Measurements from ENCODE around the gene SLC5A10.
"Not testable (repeated sequence)": the region's sequence is repeated elsewhere in the genome, so short reads cannot be mapped to it uniquely, and the experiment has no call there.

The SLC5A10 gene

DNA sequence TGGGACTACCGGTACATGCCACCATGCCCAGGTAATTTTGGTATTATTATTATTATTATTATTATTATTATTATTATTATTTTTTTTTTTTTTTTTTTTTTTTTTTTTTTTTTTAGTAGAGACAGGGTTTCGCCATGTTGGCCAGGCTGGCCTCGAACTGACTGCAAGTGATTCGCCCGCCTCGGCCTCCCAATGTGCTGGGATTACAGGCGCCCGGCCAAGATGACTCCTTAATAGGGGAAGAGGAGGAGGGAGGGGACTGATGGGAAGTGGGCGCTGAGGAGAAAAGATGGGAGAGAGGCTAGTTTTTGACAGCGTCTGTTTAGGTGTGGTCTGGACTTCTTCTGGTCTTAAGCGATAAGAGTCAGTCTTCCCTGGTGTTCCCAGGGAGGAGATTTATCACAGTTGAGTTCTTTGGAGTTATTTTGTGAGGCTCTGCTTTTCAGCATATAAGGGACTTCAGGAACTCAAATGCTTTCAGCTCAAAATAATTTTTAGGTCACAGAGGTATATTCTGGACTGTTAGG, 34.4 kb upstream of the SLC5A10 start:
- H3K4me3 ChIP-seq (ENCODE audit: low read length), result no peak overlapping the region
- TF ChIP-seq CTCF (IDR thresholded peaks at IDR 0.05; ENCODE audit: insufficient read depth, low read depth, low read length, missing control alignments), result no peak
- DNase-seq (ENCODE audit: low read depth), result no peak

- TF ChIP-seq CTCF (IDR thresholded peaks at IDR 0.05; ENCODE audit: insufficient read depth, low read depth, low read length, missing control alignments), result no peak
- no peak overlapping the region for H3K4me3 ChIP-seq (ENCODE audit: low read length)
- no peak for DNase-seq (ENCODE audit: low read depth)
Measured at GRCh38 chr17:18919963-18920362, 32.0 kb upstream of the SLC5A10 start.

GRCh38 chr17:18920911-18921441, 31.0 kb upstream of the SLC5A10 start:
- TF ChIP-seq CTCF (IDR thresholded peaks at IDR 0.05; ENCODE audit: insufficient read depth, low read depth, low read length, missing control alignments), result no peak
- peak; percentile 53 for DNase-seq (ENCODE audit: low read depth)
- no peak overlapping the region for H3K4me3 ChIP-seq (ENCODE audit: low read length)

DNA sequence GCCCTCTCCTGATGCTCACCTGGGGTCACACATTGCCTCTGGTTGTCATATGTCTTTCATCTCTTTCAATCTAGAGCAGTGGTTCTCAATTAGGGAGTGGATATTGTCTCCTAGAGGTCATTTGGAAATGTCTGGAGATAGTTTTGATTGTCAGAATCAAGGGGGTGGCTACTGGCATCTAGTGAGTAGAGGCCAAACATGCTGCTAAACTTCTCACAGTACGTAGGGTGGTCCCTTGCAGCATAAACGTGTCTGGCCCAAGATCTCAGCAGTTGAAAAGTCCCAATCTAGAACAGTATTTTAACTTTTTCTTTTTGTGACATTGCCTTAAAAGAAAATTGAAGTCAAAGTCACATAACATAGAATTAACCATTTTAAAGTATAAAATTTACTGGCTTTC, 30.5 kb upstream of the SLC5A10 start:
- H3K4me3 ChIP-seq (ENCODE audit: low read length), result no peak overlapping the region
- no peak for TF ChIP-seq CTCF (IDR thresholded peaks at IDR 0.05; ENCODE audit: insufficient read depth, low read depth, low read length, missing control alignments)
- no peak for DNase-seq (ENCODE audit: low read depth)

GRCh38 chr17:18921912-18922451, 30.0 kb upstream of the SLC5A10 start:
- no peak for TF ChIP-seq CTCF (IDR thresholded peaks at IDR 0.05; ENCODE audit: insufficient read depth, low read depth, low read length, missing control alignments)
- H3K4me3 ChIP-seq (ENCODE audit: low read length), result no peak overlapping the region
- peak; percentile 85 for DNase-seq (ENCODE audit: low read depth)

- H3K4me3 ChIP-seq (ENCODE audit: low read length); DNase-seq (ENCODE audit: low read depth): not testable (repeated sequence)
Measured at GRCh38 chr17:18922596-18922995, 29.4 kb upstream of the SLC5A10 start.

DNA sequence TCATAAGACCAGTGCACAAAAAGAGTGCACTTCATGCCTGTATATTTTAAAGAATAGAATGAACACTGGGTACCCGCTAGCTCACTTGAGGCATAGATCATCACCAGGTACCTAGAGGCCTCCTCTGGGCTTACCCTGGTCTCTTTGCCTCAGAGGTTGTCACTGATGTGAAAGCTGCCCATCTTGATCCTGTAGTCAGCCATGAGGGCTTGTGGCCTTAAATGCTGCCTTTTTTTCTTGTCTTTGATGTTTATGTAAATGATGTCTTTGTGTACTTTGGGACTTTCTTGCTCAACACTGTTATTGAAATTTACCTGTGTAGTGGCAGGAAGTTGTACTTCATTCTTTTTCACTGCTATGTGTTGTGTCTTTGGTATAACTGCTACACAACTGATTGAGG, 26.8 kb upstream of the SLC5A10 start:
- TF ChIP-seq CTCF (IDR thresholded peaks at IDR 0.05; ENCODE audit: insufficient read depth, low read depth, low read length, missing control alignments), result no peak
- DNase-seq (ENCODE audit: low read depth), result no peak
- H3K4me3 ChIP-seq (ENCODE audit: low read length), result no peak overlapping the region

Data from epithelial cell of esophagus (primary cell).